Skeletal muscle cell (primary cell): ENCODE measurements around the gene KRTAP5-9.
"Not testable (repeated sequence)": the region's sequence is repeated elsewhere in the genome, so short reads cannot be mapped to it uniquely, and the experiment has no call there.

Source experiments
- DNase-seq: peaks from one replicate; pipeline ENCODE4 v3.0.0-alpha.2; 2010; ENCODE audit warnings: low read depth
- H3K4me3 ChIP-seq: 2 replicates; pipeline ENCODE4 v1.5.1; 2011; ENCODE audit warnings: low read depth, mild to moderate bottlenecking, control low read depth, low read length, moderate library complexity

Gene KRTAP5-9

GRCh38 chr11:71579513-71579912 lies 31.3 kb downstream of the KRTAP5-9 start:
- DNase-seq, H3K4me3 ChIP-seq: not testable (repeated sequence)

- H3K4me3 ChIP-seq: no peak overlapping the region
- DNase-seq: peak; percentile 45
Measured at GRCh38 chr11:71580057-71581003, 32.1 kb downstream of the KRTAP5-9 start.

GRCh38 chr11:71581826-71582225 lies 33.6 kb downstream of the KRTAP5-9 start:
- no peak for DNase-seq
- H3K4me3 ChIP-seq: no peak overlapping the region

- no peak for DNase-seq
- H3K4me3 ChIP-seq: no peak within 1 kb of the TSS
Measured at GRCh38 chr11:71582309-71582895, 34.2 kb downstream of the KRTAP5-9 start, which contains the start of gene KRTAP5-11. TSS of gene KRTAP5-11 (minus strand) at chr11:71582875. CDS start at chr11:71582837, 38 bp downstream.

- not testable (repeated sequence) for DNase-seq, H3K4me3 ChIP-seq
Measured at GRCh38 chr11:71582969-71583368, 34.7 kb downstream of the KRTAP5-9 start.

GRCh38 chr11:71585673-71586072 lies 37.5 kb downstream of the KRTAP5-9 start:
- not testable (repeated sequence) for DNase-seq, H3K4me3 ChIP-seq

- DNase-seq, H3K4me3 ChIP-seq: not testable (repeated sequence)
Measured at GRCh38 chr11:71588314-71588713, 40.1 kb downstream of the KRTAP5-9 start.

GRCh38 chr11:71588822-71589545 lies 40.8 kb downstream of the KRTAP5-9 start:
- not testable (repeated sequence) for DNase-seq, H3K4me3 ChIP-seq

- not testable (repeated sequence) for DNase-seq, H3K4me3 ChIP-seq
Measured at GRCh38 chr11:71589546-71589920, 41.3 kb downstream of the KRTAP5-9 start.
